Caco-2 (cell line): Measurements from ENCODE around the gene NAB1. TPM values are rescaled to one million over a fixed set of nuclear protein-coding genes. Genes with fewer than 3 reads are reported as not detected.

Source experiments
- BruUV-seq: library from RNA; stranded (reverse); fragments of 400-500 nt; replicated peaks from 2 replicates; lab custom pipeline; 2021; lab: Mats Ljungman, UMichigan
- CTCF ChIA-PET: fragments of 300-600 bp; sonication (Branson Sonifier 250); formaldehyde crosslinking; loops from one replicate; lab custom pipeline; 2022; ENCODE audit warnings: antibody characterized with exemption; lab: Charles Lee
- POLR2A ChIA-PET: fragments of 300-600 bp; sonication (Branson Sonifier 250); formaldehyde crosslinking; loops from one replicate; lab custom pipeline; 2022; ENCODE audit warnings: antibody characterized with exemption; lab: Charles Lee
- DNase-seq, 2 experiments: peaks; one replicate each; pipeline versions ENCODE4 v3.0.0 to v3.0.0-alpha.2; 2020 to 2022
- H3K27me3 ChIP-seq: replicated peaks from 2 replicates; pipeline ENCODE4 v1.6.0; 2011; ENCODE audit warnings: low read length; ENCODE audit not compliant: control insufficient read depth, insufficient read depth
- H3K36me3 ChIP-seq: 2 replicates; pipeline ENCODE4 v1.5.1; 2011; ENCODE audit warnings: low read length; ENCODE audit not compliant: control insufficient read depth, insufficient read depth
- H3K4me1 ChIP-seq: fragments of 250-450 bp; sonication (Bioruptor Pico); 2 replicates; pipeline ENCODE4 v1.5.1; 2020; ENCODE audit warnings: mild to moderate bottlenecking
- H3K4me3 ChIP-seq: 2 replicates; pipeline ENCODE4 v1.5.1; 2011; ENCODE audit warnings: low read depth, mild to moderate bottlenecking, control low read depth, low read length
- H3K9me3 ChIP-seq: fragments of 250-450 bp; sonication (Bioruptor Pico); 2 replicates; pipeline ENCODE4 v1.5.1; 2020; ENCODE audit warnings: mild to moderate bottlenecking, moderate library complexity
- H3K27ac Mint-ChIP-seq: one replicate; pipeline ENCODE4 v1.8.0; 2022; ENCODE audit warnings: mixed read lengths; ENCODE audit not compliant: unreplicated experiment
- H3K27me3 Mint-ChIP-seq: one replicate; pipeline ENCODE4 v1.8.0; 2022; ENCODE audit warnings: mixed read lengths; ENCODE audit not compliant: insufficient read depth, unreplicated experiment
- H3K36me3 Mint-ChIP-seq: one replicate; pipeline ENCODE4 v1.8.0; 2022; ENCODE audit warnings: mild to moderate bottlenecking, mixed read lengths; ENCODE audit not compliant: insufficient read depth, unreplicated experiment
- H3K4me1 Mint-ChIP-seq: one replicate; pipeline ENCODE4 v1.8.0; 2022; ENCODE audit warnings: low read depth, mixed read lengths; ENCODE audit not compliant: unreplicated experiment
- H3K4me3 Mint-ChIP-seq: one replicate; pipeline ENCODE4 v1.8.0; 2022; ENCODE audit warnings: mild to moderate bottlenecking, moderate library complexity, mixed read lengths; ENCODE audit not compliant: unreplicated experiment
- H3K9me3 Mint-ChIP-seq: one replicate; pipeline ENCODE4 v1.8.0; 2022; ENCODE audit warnings: mixed read lengths; ENCODE audit not compliant: unreplicated experiment
- intact Hi-C: fragments of 100-400 bp; cut with micrococcal nuclease; formaldehyde crosslinking; loops from one replicate; pipeline ENCODE4 v1.10.0; 2022; ENCODE audit not compliant: unreplicated experiment
- total RNA-seq: library from RNA; stranded (reverse); gene quantifications from 2 replicates; pipeline ENCODE4 v1.2.3, GENCODE V29; 2022
- TF ChIP-seq, protein P1 (sequence below), 2 experiments: fragments of 200-600 bp in 1 of 2; IDR thresholded peaks; 1 replicate in 1 of 2; 2 replicates in 1 of 2; pipeline versions ENCODE4 v1.5.1 to v1.8.0; 2011 to 2022; ENCODE audit warnings: antibody characterized with exemption in 1 of 2, control low read depth in 1 of 2, inconsistent platforms in 1 of 2, low read depth in 1 of 2, low read length in 1 of 2, mild to moderate bottlenecking in 1 of 2, moderate library complexity in 1 of 2; ENCODE audit not compliant: insufficient read depth in 1 of 2, severe bottlenecking in 1 of 2, unreplicated experiment in 1 of 2

NAB1 gene
- total RNA-seq, 1 experiment from 2014 or later: 88.1 TPM

GRCh38 chr2:190670182-190670946 lies 21.5 kb downstream of the NAB1 start:
- no TSS peak for BruUV-seq
- Mint-ChIP-seq H3K27ac (no peak overlapping the region), H3K4me1 (peaks cover under 1% of the 10 kb centered on the region), H3K9me3 (peaks cover 4% of the 10 kb centered on the region), H3K4me3 (no peak overlapping the region), H3K27me3 (no peaks in the 10 kb centered on the region), H3K36me3 (peaks cover 52% of the 10 kb centered on the region)
- intact Hi-C loops: no loop called here
- H3K9me3 ChIP-seq: no peaks in the 10 kb centered on the region
- H3K27me3 ChIP-seq: no peaks in the 10 kb centered on the region
- H3K4me3 ChIP-seq: no peak overlapping the region
- TF ChIP-seq, protein P1, sequence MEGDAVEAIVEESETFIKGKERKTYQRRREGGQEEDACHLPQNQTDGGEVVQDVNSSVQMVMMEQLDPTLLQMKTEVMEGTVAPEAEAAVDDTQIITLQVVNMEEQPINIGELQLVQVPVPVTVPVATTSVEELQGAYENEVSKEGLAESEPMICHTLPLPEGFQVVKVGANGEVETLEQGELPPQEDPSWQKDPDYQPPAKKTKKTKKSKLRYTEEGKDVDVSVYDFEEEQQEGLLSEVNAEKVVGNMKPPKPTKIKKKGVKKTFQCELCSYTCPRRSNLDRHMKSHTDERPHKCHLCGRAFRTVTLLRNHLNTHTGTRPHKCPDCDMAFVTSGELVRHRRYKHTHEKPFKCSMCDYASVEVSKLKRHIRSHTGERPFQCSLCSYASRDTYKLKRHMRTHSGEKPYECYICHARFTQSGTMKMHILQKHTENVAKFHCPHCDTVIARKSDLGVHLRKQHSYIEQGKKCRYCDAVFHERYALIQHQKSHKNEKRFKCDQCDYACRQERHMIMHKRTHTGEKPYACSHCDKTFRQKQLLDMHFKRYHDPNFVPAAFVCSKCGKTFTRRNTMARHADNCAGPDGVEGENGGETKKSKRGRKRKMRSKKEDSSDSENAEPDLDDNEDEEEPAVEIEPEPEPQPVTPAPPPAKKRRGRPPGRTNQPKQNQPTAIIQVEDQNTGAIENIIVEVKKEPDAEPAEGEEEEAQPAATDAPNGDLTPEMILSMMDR (IDR thresholded peaks at IDR 0.05; ENCODE audit: insufficient read depth in 1 of 2, low read depth in 1 of 2, low read length in 1 of 2, severe bottlenecking in 1 of 2, unreplicated experiment in 1 of 2): no peak
- H3K36me3 ChIP-seq: no peaks in the 10 kb centered on the region; the same call in 1 of the 2 replicates
- DNase-seq: no peak
- ChIA-PET CTCF (no interaction called here), POLR2A (no interaction called here)
- H3K4me1 ChIP-seq: no peaks in the 10 kb centered on the region

DNA sequence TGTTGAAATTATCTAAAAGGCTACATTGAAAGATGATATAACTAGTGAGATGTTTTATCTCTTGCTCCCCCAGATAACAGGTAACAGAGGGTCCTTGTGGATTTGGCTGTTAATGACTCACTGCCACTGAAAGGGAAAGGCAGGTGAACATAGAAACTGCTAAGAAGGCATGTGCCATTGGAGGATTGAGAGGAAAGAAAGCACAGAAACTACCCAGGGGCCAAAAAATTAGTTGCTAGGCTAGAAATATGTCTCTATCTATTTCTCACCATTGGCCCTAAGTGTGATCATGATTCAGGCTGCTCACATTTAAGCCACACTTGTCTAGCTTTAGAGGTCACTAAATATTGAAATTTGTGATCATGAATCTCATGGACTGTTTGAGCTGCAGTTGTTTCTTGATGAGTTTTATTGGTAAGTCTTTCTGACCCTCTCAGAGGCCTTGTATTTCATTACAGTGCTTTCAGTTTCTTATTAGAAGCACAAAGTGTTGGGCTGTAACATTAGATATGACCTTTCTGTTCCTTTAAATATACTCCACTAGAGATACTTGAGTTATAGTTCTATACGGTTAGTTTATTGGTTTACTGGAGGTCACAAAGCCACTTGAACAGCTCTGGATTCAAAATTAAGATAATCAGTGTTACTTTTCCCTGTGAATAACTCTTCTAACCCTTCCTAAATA lies 26.2 kb downstream of the NAB1 start:
- Mint-ChIP-seq H3K36me3 (peaks cover 58% of the 10 kb centered on the region), H3K9me3 (no peaks in the 10 kb centered on the region), H3K27ac (peak overlapping the region; percentile 41), H3K4me1 (peaks cover 28% of the 10 kb centered on the region), H3K4me3 (no peak overlapping the region), H3K27me3 (no peaks in the 10 kb centered on the region)
- no TSS peak for BruUV-seq
- intact Hi-C loops: no loop called here
- ChIA-PET CTCF (no interaction called here), POLR2A (no interaction called here)
- peaks cover 1% of the 10 kb centered on the region; the same call in 1 of the 2 replicates for H3K36me3 ChIP-seq
- no peaks in the 10 kb centered on the region for H3K9me3 ChIP-seq
- DNase-seq: no peak
- peaks cover 10% of the 10 kb centered on the region for H3K4me1 ChIP-seq
- no peak overlapping the region for H3K4me3 ChIP-seq
- TF ChIP-seq, protein P1 (IDR thresholded peaks at IDR 0.05; ENCODE audit: insufficient read depth in 1 of 2, low read depth in 1 of 2, low read length in 1 of 2, severe bottlenecking in 1 of 2, unreplicated experiment in 1 of 2): no peak
- H3K27me3 ChIP-seq: no peaks in the 10 kb centered on the region

- peaks cover 16% of the 10 kb centered on the region for H3K4me1 ChIP-seq
- H3K4me1 Mint-ChIP-seq: peaks cover 34% of the 10 kb centered on the region
- H3K36me3 Mint-ChIP-seq: peaks cover 56% of the 10 kb centered on the region
- POLR2A ChIA-PET: no interaction called here
- intact Hi-C loops: no loop called here
- no peaks in the 10 kb centered on the region for H3K27me3 Mint-ChIP-seq
- BruUV-seq: no TSS peak
- TF ChIP-seq, protein P1 (IDR thresholded peaks at IDR 0.05; ENCODE audit: insufficient read depth in 1 of 2, low read depth in 1 of 2, low read length in 1 of 2, severe bottlenecking in 1 of 2, unreplicated experiment in 1 of 2): no peak
- H3K4me3 ChIP-seq: no peak overlapping the region
- H3K36me3 ChIP-seq: 0 out of 2 replicates have a peak, but pooled peaks cover 1% of the 10 kb centered on the region
- H3K4me3 Mint-ChIP-seq: no peak overlapping the region
- DNase-seq: no peak
- no peak overlapping the region for H3K27ac Mint-ChIP-seq
- no peaks in the 10 kb centered on the region for H3K9me3 ChIP-seq
- no peaks in the 10 kb centered on the region for H3K27me3 ChIP-seq
- no peaks in the 10 kb centered on the region for H3K9me3 Mint-ChIP-seq
- CTCF ChIA-PET: no interaction called here
Measured at GRCh38 chr2:190677255-190677654, 28.4 kb downstream of the NAB1 start.
